Astrocyte (in vitro differentiated cells and primary cell): ENCODE data around the gene TIMP3.

Source experiments
- EZH2 ChIP-seq: IDR thresholded peaks from 2 replicates; pipeline ENCODE4 v1.6.1; 2012; ENCODE audit warnings: mild to moderate bottlenecking, low read length, inconsistent platforms; ENCODE audit not compliant: insufficient read depth
- TF ChIP-seq, protein P1 (sequence below): IDR thresholded peaks from 2 replicates; pipeline ENCODE4 v1.5.1; 2011; ENCODE audit warnings: low read depth, mild to moderate bottlenecking, inconsistent platforms, low read length, moderate library complexity; ENCODE audit not compliant: insufficient read depth

DNA sequence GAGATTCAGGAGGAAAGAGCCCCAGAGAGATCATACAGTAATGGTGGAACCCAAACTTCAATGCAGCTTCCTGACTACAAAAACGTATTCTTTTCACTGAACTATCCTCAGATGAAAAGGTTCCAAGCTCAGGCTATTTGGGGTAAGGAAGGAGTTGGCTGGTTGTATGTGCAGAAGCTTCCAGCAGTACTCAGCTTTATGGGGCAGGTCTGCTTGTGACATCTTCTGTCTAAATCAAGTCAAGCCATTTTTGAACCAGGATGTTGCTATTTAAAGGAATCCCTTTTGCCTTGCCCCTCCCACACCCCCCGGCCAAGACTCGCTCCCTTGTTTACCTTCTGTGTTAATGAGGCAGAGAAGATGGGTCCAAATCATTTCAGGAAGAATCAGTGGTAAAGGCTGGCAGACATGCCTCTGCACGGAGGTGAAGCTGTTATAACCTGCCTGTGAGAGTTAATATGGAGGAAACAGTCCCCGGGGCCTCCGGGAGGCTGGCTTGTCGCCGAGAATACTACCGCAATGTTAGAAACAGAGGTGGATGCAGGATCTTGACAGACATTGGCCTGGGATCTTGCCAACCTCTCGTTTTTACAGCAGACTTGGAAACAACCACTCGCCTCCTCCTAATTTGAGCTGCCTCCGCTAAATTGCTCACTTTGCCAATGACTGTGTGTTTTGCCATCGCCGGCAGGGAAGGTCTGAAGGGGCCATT, 45.4 kb downstream of the TIMP3 start:
- TF ChIP-seq, protein P1, sequence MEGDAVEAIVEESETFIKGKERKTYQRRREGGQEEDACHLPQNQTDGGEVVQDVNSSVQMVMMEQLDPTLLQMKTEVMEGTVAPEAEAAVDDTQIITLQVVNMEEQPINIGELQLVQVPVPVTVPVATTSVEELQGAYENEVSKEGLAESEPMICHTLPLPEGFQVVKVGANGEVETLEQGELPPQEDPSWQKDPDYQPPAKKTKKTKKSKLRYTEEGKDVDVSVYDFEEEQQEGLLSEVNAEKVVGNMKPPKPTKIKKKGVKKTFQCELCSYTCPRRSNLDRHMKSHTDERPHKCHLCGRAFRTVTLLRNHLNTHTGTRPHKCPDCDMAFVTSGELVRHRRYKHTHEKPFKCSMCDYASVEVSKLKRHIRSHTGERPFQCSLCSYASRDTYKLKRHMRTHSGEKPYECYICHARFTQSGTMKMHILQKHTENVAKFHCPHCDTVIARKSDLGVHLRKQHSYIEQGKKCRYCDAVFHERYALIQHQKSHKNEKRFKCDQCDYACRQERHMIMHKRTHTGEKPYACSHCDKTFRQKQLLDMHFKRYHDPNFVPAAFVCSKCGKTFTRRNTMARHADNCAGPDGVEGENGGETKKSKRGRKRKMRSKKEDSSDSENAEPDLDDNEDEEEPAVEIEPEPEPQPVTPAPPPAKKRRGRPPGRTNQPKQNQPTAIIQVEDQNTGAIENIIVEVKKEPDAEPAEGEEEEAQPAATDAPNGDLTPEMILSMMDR = no peak
- TF ChIP-seq EZH2 = no peak
